Left ventricle myocardium inferior (tissue), 1 donor: ENCODE results near the gene LARGE1. TPM values are rescaled to one million over a fixed set of nuclear protein-coding genes. Genes with fewer than 3 reads are reported as not detected.
A peak's percentile ranks its signal among the peaks of the same experiment; 100 is the strongest.

Experiments
- DNase-seq: peaks from one replicate; pipeline ENCODE4 v3.0.0-alpha.2; 2020
- H3K27ac ChIP-seq: fragments of 200-600 bp; replicated peaks from 2 replicates; pipeline ENCODE4 v1.8.0; 2021
- H3K27me3 ChIP-seq: fragments of 200-600 bp; 2 replicates; pipeline ENCODE4 v1.8.0; 2021; ENCODE audit warnings: low read depth
- H3K36me3 ChIP-seq: fragments of 200-600 bp; 2 replicates; pipeline ENCODE4 v1.8.0; 2021
- H3K4me1 ChIP-seq: fragments of 200-600 bp; 2 replicates; pipeline ENCODE4 v1.8.0; 2021
- H3K4me3 ChIP-seq: fragments of 200-600 bp; 2 replicates; pipeline ENCODE4 v1.8.0; 2021; ENCODE audit warnings: mild to moderate bottlenecking, moderate library complexity
- H3K9me3 ChIP-seq: fragments of 200-600 bp; replicated peaks from 2 replicates; pipeline ENCODE4 v1.8.0; 2021
- CTCF ChIP-seq: fragments of 200-600 bp; IDR thresholded peaks from 2 replicates; pipeline ENCODE4 v1.8.0; 2021; ENCODE audit warnings: antibody characterized with exemption, mild to moderate bottlenecking, borderline replicate concordance
- intact Hi-C: fragments of 100-400 bp; cut with micrococcal nuclease; formaldehyde crosslinking; loops from one replicate; pipeline ENCODE4 v1.11.0; 2022
- total RNA-seq: library from RNA; stranded (reverse); fragmentation: NEBNext Ultra II Directional; extraction: Animal tissue kit (Norgen Biotek cat#: 25700); gene quantifications from one replicate; pipeline ENCODE4 v1.2.1, GENCODE V29; 2021
- donor health status: DM: no; HTN: yes; CAD: no; lungs with severe emphysema.

Gene LARGE1
- total RNA-seq, 1 donor from 2014 or later = 117 TPM

GRCh38 chr22:33542722-33543121 is 377.6 kb downstream of the LARGE1 start:
- H3K4me1 ChIP-seq = peaks cover 65% of the 10 kb centered on the region

GRCh38 chr22:33542153-33542552 is 378.1 kb downstream of the LARGE1 start:
- intact Hi-C loops = no loop called here
- no peak for TF ChIP-seq CTCF
- Histone ChIP-seq H3K4me1 (peaks cover 66% of the 10 kb centered on the region), H3K27ac (peak overlapping the region; percentile 70), H3K9me3 (no peaks in the 10 kb centered on the region), H3K4me3 (no peak overlapping the region), H3K27me3 (no peaks in the 10 kb centered on the region), H3K36me3 (no peaks in the 10 kb centered on the region)
- no peak for DNase-seq

More at GRCh38 chr22:33542722-33543121, 377.6 kb downstream of the LARGE1 start:
- Histone ChIP-seq H3K36me3 (no peaks in the 10 kb centered on the region), H3K27me3 (no peaks in the 10 kb centered on the region), H3K4me3 (no peak overlapping the region), H3K27ac (peak overlapping the region; percentile 70), H3K9me3 (no peaks in the 10 kb centered on the region)
- DNase-seq = no peak
- no peak for TF ChIP-seq CTCF
- intact Hi-C loops = no loop called here

- peak overlapping the region; percentile 59 for H3K27ac ChIP-seq
- H3K4me1 ChIP-seq = peaks cover 75% of the 10 kb centered on the region
- H3K4me3 ChIP-seq = no peak overlapping the region
- H3K27me3 ChIP-seq = no peaks in the 10 kb centered on the region
- no peaks in the 10 kb centered on the region for H3K9me3 ChIP-seq
- intact Hi-C loops = no loop called here
- H3K36me3 ChIP-seq = no peaks in the 10 kb centered on the region
- DNase-seq = peak; percentile 58
- no peak for TF ChIP-seq CTCF
Measured at GRCh38 chr22:33539902-33540751, 380.1 kb downstream of the LARGE1 start.

DNA sequence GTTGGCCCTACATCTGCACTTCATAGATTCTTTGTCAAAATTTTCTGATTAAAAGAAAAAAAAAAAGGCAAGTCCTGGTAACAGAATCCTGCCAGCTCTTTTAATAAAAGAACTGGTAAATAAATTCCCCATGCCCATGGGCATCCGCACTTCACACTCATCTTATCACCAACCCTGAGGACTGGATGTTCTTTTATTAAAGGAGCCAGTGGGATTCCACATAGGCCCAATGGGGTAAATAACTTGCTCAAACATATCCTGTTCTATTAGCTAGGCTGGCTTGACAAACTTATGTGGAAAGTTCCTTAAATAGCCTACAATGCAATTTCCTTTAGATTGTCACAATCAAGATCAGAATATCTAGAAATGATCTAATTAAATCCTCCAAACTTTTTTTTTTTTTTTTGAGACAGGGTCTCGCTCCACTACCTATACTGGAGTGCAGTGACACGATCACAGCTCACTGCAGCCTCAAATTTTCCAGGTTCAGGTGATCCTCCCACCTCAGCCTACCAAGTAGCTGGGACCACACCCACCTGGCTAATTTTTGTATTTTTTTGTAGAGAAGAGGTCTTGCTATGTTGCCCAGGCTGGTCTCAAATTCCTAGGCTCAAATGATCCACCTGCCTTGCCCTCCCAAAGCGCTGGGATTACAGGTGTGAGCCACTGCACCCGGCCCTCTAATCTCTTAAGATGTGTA is 380.9 kb downstream of the LARGE1 start:
- no peaks in the 10 kb centered on the region for H3K9me3 ChIP-seq
- intact Hi-C loops = no loop called here
- no peak for TF ChIP-seq CTCF
- no peaks in the 10 kb centered on the region for H3K27me3 ChIP-seq
- no peaks in the 10 kb centered on the region for H3K36me3 ChIP-seq
- H3K27ac ChIP-seq = peak overlapping the region; percentile 59
- no peak overlapping the region for H3K4me3 ChIP-seq
- DNase-seq = no peak
- peaks cover 69% of the 10 kb centered on the region for H3K4me1 ChIP-seq

DNA sequence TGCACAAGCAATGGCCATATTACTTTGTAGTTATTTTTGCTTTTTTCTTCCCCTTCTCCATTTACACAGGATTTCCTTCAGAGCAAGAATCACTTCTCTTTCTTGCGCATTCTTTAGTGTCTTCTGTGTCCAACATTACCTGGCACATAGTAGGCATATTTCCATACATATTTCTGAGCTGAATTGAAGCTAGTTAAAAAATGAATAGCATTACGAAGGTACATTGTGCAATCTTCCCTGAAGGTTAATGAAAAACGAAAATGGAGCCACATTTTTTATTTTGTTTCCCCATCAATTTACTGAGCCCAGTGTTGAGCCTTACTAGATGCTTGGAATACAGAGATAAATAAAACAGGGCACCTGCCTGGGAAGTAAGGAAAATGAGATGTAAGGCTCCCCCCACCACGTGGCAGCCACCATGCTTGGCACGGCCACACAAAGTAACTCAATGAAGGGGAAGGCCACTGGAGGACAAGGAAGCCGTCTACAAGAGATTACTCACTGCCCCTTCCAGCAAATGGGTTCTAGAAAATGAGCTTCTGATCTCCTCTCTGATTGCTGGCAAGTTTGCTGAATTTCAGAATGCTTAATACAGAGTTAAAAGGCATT is 381.9 kb downstream of the LARGE1 start:
- no peaks in the 10 kb centered on the region for H3K27me3 ChIP-seq
- no peak for DNase-seq
- H3K9me3 ChIP-seq = no peaks in the 10 kb centered on the region
- peak overlapping the region; percentile 59 for H3K27ac ChIP-seq
- intact Hi-C loops = no loop called here
- peaks cover 60% of the 10 kb centered on the region for H3K4me1 ChIP-seq
- TF ChIP-seq CTCF = no peak
- no peaks in the 10 kb centered on the region for H3K36me3 ChIP-seq
- no peak overlapping the region for H3K4me3 ChIP-seq
